NCI-H345 treated with DMSO at 0.1 percent for 48 hours (cell line): ENCODE measurements around the gene CCDC85A.

Experiments
- DNase-seq: peaks from one replicate; lab custom pipeline; 2025; ENCODE audit not compliant: unreplicated experiment; lab: John Stamatoyannopoulos, UW

Gene CCDC85A

DNA sequence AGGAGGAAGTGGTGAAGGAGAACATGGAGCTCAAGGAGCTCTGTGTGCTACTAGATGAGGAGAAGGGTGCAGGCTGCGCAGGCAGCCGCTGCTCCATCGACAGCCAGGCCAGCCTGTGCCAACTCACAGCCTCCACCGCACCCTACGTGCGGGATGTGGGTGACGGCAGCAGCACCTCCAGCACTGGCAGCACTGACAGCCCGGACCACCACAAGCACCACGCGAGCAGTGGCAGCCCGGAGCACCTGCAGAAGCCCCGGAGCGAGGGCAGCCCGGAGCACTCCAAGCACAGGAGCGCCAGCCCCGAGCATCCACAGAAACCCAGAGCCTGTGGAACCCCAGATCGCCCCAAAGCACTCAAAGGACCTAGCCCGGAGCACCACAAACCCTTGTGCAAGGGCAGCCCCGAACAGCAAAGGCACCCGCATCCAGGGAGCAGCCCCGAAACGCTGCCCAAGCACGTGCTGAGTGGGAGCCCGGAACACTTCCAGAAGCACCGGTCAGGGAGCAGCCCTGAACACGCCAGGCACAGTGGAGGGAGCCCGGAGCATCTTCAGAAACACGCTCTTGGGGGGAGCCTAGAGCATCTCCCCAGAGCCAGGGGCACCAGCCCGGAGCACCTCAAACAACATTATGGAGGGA is 9.0 kb downstream of the CCDC85A start:
- no peak for DNase-seq

- DNase-seq, result no peak
Observed at GRCh38 chr2:56195563-56195962, 11.8 kb downstream of the CCDC85A start.

- DNase-seq, result no peak
Observed at GRCh38 chr2:56197816-56198215, 14.0 kb downstream of the CCDC85A start.

GRCh38 chr2:56198936-56199335 is 15.1 kb downstream of the CCDC85A start:
- no peak for DNase-seq

GRCh38 chr2:56199492-56199891 is 15.7 kb downstream of the CCDC85A start:
- no peak for DNase-seq

DNA sequence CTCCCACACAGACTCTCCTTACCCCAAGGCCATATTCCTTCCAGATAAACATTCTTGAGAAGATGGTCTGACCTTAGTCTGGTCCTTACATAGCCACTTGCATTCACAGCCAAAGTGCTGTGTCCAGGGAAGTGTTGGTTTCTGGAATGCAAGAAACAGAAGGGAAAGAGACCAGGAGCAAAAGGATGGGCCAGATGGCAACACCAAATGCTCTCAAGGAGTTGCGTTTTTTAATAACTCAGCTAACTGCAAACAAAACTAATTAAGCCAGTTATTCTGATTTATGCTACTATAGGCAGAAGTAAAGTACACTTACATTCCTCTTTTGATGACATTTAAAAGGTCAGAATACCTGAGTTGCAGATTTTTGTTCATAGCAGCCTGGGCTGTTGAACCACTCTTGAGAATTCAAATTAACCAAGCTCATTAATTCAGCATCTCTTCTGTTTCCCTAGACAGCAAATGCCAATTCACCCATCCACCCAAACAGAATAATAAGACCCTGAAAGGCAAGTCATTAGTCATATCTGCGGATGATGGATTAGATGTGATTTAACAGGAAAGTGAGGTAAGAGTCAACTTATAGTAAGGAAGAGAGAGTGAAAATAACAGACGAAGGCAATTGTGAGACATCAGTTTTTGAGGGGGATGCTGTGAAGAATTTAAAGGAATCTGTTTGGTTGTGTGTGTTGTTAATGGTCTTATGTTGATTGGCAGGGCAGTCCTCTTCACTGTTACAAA is 18.8 kb downstream of the CCDC85A start:
- no peak for DNase-seq

GRCh38 chr2:56204556-56204955 is 20.8 kb downstream of the CCDC85A start:
- no peak for DNase-seq

GRCh38 chr2:56206250-56206649 is 22.5 kb downstream of the CCDC85A start:
- no peak for DNase-seq

DNA sequence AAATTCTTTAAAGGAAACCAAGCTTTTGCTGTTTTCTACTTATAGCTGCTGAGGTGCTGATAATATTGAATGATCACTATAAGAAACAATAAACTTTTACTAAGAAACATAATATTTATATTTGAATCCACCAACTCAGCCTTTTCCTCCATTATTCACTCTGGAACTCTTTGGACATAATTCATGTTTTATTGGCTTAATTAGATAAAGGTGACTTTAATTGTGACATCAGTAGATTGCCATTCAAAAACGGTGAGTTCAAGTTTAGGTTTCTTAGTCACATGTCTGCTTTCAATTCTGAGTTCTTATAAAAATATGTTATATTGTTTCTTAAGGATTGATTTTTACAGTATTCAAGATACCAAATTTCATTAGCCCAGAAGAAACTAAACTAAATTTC is 24.0 kb downstream of the CCDC85A start:
- DNase-seq, result no peak

DNA sequence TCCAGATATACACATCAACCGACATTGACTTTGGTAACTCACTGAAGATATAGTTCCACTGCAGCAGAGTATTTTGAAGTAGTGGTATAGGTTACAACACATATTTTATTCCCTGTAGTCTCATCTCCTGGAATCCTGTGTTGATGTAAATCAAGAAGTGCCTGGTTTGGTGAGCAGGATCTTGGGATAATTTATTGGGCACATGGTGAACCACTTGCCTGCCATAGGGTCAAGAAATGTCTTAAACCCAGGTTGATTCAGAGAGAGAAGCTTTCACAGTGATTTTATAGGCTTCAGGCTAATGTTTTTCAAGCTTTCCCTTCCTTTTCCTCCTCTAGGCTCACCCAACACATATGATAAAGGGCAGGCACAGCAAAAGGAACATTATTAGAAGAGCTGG is 24.6 kb downstream of the CCDC85A start:
- DNase-seq, result no peak

DNA sequence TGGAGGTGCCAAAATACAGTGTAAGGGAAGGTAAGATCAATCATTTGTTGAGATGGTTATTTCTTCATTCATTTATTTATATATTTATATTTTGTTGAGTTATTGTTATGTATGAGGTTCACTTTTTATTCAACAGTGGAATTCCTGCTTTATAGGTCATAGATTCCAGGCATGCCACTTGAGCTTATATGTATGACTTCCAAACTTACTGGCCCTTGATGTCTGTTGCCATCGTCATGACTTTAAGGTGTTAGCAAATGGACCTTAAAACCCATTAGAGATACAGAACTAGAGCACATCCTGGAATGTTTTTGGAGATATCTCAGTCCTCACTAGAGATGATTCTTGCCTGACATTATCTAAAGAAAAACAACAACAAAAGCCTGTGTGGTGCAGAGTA is 25.9 kb downstream of the CCDC85A start:
- no peak for DNase-seq

- no peak for DNase-seq
Observed at GRCh38 chr2:56210291-56210690, 26.5 kb downstream of the CCDC85A start.

- DNase-seq, result no peak
Observed at GRCh38 chr2:56211048-56211447, 27.3 kb downstream of the CCDC85A start.

GRCh38 chr2:56215911-56216310 is 32.1 kb downstream of the CCDC85A start:
- DNase-seq, result no peak

- no peak for DNase-seq
Observed at GRCh38 chr2:56217106-56217505, 33.3 kb downstream of the CCDC85A start.

DNA sequence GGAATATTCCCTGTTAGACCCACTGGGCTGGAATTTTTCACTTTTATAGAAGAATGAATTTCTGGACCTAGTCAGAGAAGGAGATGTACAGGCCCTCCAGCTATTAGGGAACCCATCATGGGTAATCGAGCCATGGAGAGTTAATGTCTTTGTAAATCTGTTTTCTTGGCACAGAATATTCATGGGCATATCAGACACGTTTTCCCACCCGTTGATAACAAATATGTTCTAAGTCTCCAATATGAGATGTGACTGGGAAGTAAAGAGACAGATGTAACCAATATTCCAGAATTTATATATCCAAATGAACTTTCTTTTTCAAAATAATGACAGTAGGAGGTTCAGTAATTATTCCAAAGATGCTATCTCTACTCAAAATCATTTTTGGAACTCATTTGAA is 38.7 kb downstream of the CCDC85A start:
- DNase-seq, result no peak

- no peak for DNase-seq
Observed at GRCh38 chr2:56224316-56224715, 40.5 kb downstream of the CCDC85A start.

DNA sequence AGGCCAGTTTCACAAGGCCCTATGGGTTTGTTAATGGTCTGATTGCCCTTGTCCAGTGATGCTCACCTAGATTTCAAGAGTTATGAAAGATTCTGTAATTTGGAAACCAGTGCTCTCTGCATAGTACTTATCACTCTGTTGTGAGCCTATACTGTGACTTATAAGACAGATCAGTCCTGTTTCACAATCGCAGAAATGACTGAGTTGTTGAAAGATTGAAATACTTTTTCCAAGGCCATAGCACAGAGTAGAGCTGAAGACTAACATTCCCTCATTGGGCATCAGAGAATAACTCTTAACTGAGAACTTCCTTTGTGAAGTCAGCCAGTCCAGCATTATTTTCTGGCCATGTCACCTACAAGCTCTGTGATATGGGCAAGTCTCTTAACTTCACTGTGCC is 44.0 kb downstream of the CCDC85A start:
- DNase-seq, result no peak

- no peak for DNase-seq
Observed at GRCh38 chr2:56229397-56230060, 45.7 kb downstream of the CCDC85A start.

- DNase-seq, result no peak
Observed at GRCh38 chr2:56230156-56230555, 46.4 kb downstream of the CCDC85A start.

- DNase-seq, result no peak
Observed at GRCh38 chr2:56231361-56231760, 47.6 kb downstream of the CCDC85A start.

DNA sequence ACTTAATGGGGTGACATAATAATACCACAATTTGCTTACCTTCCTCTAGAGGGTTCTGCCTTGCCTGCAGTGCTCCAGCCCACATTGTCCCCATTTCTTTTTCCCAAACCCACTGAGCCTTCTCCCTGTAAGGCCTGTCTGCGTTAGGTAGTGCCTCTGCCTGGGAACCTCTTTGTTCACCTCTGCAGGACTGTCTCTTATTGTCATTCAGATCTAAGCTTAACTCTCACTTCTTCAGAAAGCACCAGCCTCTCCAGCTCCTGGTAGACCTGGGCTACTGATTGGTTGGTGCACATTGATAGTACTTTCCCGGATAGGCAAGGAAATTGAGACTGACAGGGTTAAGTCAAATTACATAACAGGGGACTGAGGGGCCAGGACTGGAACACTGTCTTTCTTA is 49.1 kb downstream of the CCDC85A start:
- DNase-seq, result no peak
